HepG2 (cell line): Measurements from ENCODE around the gene CENPK.

ENCODE experiments used
- ARNT ChIP-seq: fragments of 450-650 bp; IDR thresholded peaks from 2 replicates; pipeline ENCODE4 v1.6.1; 2017
- CTCF ChIP-seq: sonication (generic); formaldehyde crosslinking; IDR thresholded peaks from 2 replicates; pipeline ENCODE4 v1.5.0; 2020; ENCODE audit warnings: mild to moderate bottlenecking, missing genetic modification reagents, moderate library complexity
- EHMT2 ChIP-seq: fragments of 200-600 bp; sonication (generic); IDR thresholded peaks from 2 replicates; pipeline ENCODE4 v1.7.0; 2017; ENCODE audit warnings: antibody characterized with exemption, low read depth, low read length, borderline replicate concordance
- ESRRA ChIP-seq: sonication (generic); formaldehyde crosslinking; IDR thresholded peaks from 2 replicates; pipeline ENCODE4 v1.5.1; 2020; ENCODE audit warnings: mild to moderate bottlenecking, low read depth, missing genetic modification reagents
- GTF2F1 ChIP-seq: fragments of 150-350 bp; IDR thresholded peaks from 2 replicates; pipeline ENCODE4 v1.6.1; 2014; ENCODE audit warnings: low read length
- NFIC ChIP-seq: IDR thresholded peaks from 2 replicates; pipeline ENCODE4 v1.6.1; 2012; ENCODE audit warnings: mild to moderate bottlenecking, low read length, inconsistent platforms
- NFYB ChIP-seq: sonication (generic); formaldehyde crosslinking; IDR thresholded peaks from 2 replicates; pipeline ENCODE4 v1.4.0; 2020; ENCODE audit warnings: missing genetic modification reagents
- POLR2A ChIP-seq, 2 experiments: IDR thresholded peaks; 2 replicates each; pipeline ENCODE4 v1.6.1; 2011; ENCODE audit warnings: low read depth in 2 of 2, low read length in 2 of 2, mild to moderate bottlenecking in 1 of 2, moderate library complexity in 1 of 2; ENCODE audit not compliant: insufficient read depth in 1 of 2
- POLR2G ChIP-seq: fragments of 200-400 bp; formaldehyde crosslinking; IDR thresholded peaks from 2 replicates; pipeline ENCODE4 v1.6.1; 2018; ENCODE audit warnings: mild to moderate bottlenecking, low read depth, low read length, moderate library complexity
- SUZ12 ChIP-seq: fragments of 150-350 bp; IDR thresholded peaks from 2 replicates; pipeline ENCODE4 v1.6.1; 2014; ENCODE audit warnings: low read depth, low read length
- TERF1 ChIP-seq: sonication (generic); formaldehyde crosslinking; IDR thresholded peaks from 2 replicates; pipeline ENCODE4 v1.8.0; 2022; ENCODE audit warnings: mild to moderate bottlenecking, missing genetic modification reagents, moderate library complexity
- YY1 ChIP-seq: IDR thresholded peaks from 2 replicates; pipeline ENCODE4 v1.6.1; 2011; ENCODE audit warnings: low read length, low read depth, moderate library complexity, mild to moderate bottlenecking; ENCODE audit not compliant: insufficient read depth, insufficient replicate concordance
- ZBTB26 ChIP-seq: IDR thresholded peaks from 2 replicates; pipeline ENCODE4 v1.6.1; 2016; ENCODE audit warnings: missing compliant biosample characterization, missing genetic modification reagents, borderline replicate concordance
- ZNF281 ChIP-seq: sonication (generic); formaldehyde crosslinking; IDR thresholded peaks from 2 replicates; pipeline ENCODE4 v1.4.0; 2020; ENCODE audit warnings: missing genetic modification reagents, borderline replicate concordance

- no peak for TF ChIP-seq NFIC
- TF ChIP-seq CTCF (CRISPR knock-in tag) = no peak
- TF ChIP-seq NFYB (CRISPR knock-in tag) = peak; percentile 99
- no peak for TF ChIP-seq ZNF281 (CRISPR knock-in tag)
- peak; percentile 98 for TF ChIP-seq YY1
- TF ChIP-seq SUZ12 = no peak
- no peak for TF ChIP-seq ARNT
- no peak for TF ChIP-seq GTF2F1
- no peak for TF ChIP-seq ESRRA (CRISPR knock-in tag)
- peak; percentile 73 to 91 for TF ChIP-seq POLR2A (IDR thresholded peaks at IDR 0.05; ENCODE audit: insufficient read depth in 1 of 2, low read depth in 2 of 2, low read length in 2 of 2)
- TF ChIP-seq POLR2G = peak; percentile 94
- no peak for TF ChIP-seq TERF1 (CRISPR knock-in tag)
- TF ChIP-seq EHMT2 = no peak; the same call in 1 of the 2 replicates
- TF ChIP-seq ZBTB26 = no peak
Observed at GRCh38 chr5:65562731-65563701, at the start of gene CENPK, which contains the start of gene PPWD1.
